HepG2 (cell line): ENCODE measurements around the gene NAV2. TPM values are rescaled to one million over a fixed set of nuclear protein-coding genes. Genes with fewer than 3 reads are reported as not detected.

ENCODE experiments used
- ATAC-seq: fragments of 200-7000 bp; cut with Tn5 transposase; 3 replicates; pipeline ENCODE4 v1.9.1; 2020; ENCODE audit warnings: mild to moderate bottlenecking, moderate library complexity
- BruUV-seq: library from RNA; stranded (reverse); fragments of 400-500 nt; replicated peaks from 2 replicates; lab custom pipeline; 2021; lab: Mats Ljungman, UMichigan
- CTCF ChIA-PET: fragments of 300-600 bp; formaldehyde crosslinking; extraction: SDS; loops from one replicate; lab custom pipeline; 2021; ENCODE audit warnings: low total read pairs, inconsistent platforms, low intra/inter-chr PET ratio; lab: Yijun Ruan, JAX
- POLR2A ChIA-PET: fragments of 350-600 bp; sonication (Branson Sonifier 250); formaldehyde crosslinking; loops from one replicate; lab custom pipeline; 2020; ENCODE audit warnings: antibody characterized with exemption, inconsistent platforms; lab: Yijun Ruan, JAX
- DNase-seq: peaks from one replicate; pipeline ENCODE4 v3.0.0-alpha.2; 2015; ENCODE audit warnings: low spot score
- FAIRE-seq: peaks from 3 replicates; lab custom pipeline; 2011; peaks lifted over from hg19 to GRCh38; lab: Jason Lieb, UNC
- H2AFZ ChIP-seq: one replicate; pipeline ENCODE4 v1.6.1; 2011; ENCODE audit warnings: low read length, inconsistent platforms
- H3K27ac ChIP-seq: fragments of 300-600 bp; 3 replicates; pipeline ENCODE4 v1.8.0; 2011; ENCODE audit warnings: mixed run types, mild to moderate bottlenecking, mixed read lengths, low read length, inconsistent platforms; ENCODE audit not compliant: insufficient read depth; ENCODE audit errors: extremely low read length
- H3K27me3 ChIP-seq, 2 experiments: fragments of 200-600 bp in 1 of 2; 2 replicates in 1 of 2; 3 replicates in 1 of 2; pipeline versions ENCODE4 v1.6.0 to v1.8.0; 2011; ENCODE audit warnings: low read length in 2 of 2, mild to moderate bottlenecking in 2 of 2, moderate library complexity in 2 of 2, inconsistent platforms in 1 of 2; ENCODE audit not compliant: insufficient read depth in 2 of 2, control insufficient read depth in 1 of 2
- H3K36me3 ChIP-seq, 2 experiments: fragments of 200-600 bp in 1 of 2; replicated peaks in 1 of 2; 2 replicates in 1 of 2; 3 replicates in 1 of 2; pipeline versions ENCODE4 v1.5.1 to v1.8.0; 2011; ENCODE audit warnings: low read length in 2 of 2, inconsistent platforms in 1 of 2; ENCODE audit not compliant: insufficient read depth in 2 of 2, control insufficient read depth in 1 of 2
- H3K4me1 ChIP-seq: 2 replicates; pipeline ENCODE4 v1.5.1; 2012; ENCODE audit warnings: low read length, inconsistent platforms; ENCODE audit not compliant: insufficient read depth
- H3K4me2 ChIP-seq: 2 replicates; pipeline ENCODE4 v1.6.0; 2011; ENCODE audit warnings: low read depth, low read length, inconsistent platforms
- H3K4me3 ChIP-seq, 3 experiments: fragments of 200-600 bp in 1 of 3; sonication (generic), shearing (Covaris generic) in 1 of 3; replicated peaks in 1 of 3; 2 replicates each; pipeline ENCODE4 v1.5.1; 2011 to 2016; ENCODE audit warnings: low read length in 3 of 3, inconsistent platforms in 2 of 3, low read depth in 2 of 3, mild to moderate bottlenecking in 2 of 3, control low read depth in 1 of 3, mixed read lengths in 1 of 3; ENCODE audit not compliant: insufficient read depth in 1 of 3
- H3K79me2 ChIP-seq: one replicate; pipeline ENCODE4 v1.6.1; 2011; ENCODE audit warnings: low read length, inconsistent platforms; ENCODE audit not compliant: insufficient read depth
- H3K9ac ChIP-seq: 2 replicates; pipeline ENCODE4 v1.6.0; 2011; ENCODE audit warnings: mild to moderate bottlenecking, low read depth, low read length, inconsistent platforms; ENCODE audit not compliant: insufficient read depth
- H3K9me3 ChIP-seq: 2 replicates; pipeline ENCODE4 v1.5.1; 2012; ENCODE audit warnings: mild to moderate bottlenecking, low read length
- H4K20me1 ChIP-seq: 2 replicates; pipeline ENCODE4 v1.6.0; 2011; ENCODE audit warnings: inconsistent platforms, mild to moderate bottlenecking, low read length, moderate library complexity; ENCODE audit not compliant: insufficient read depth
- ATF4 ChIP-seq, 2 experiments: fragments of 450-650 bp in 1 of 2; sonication (generic) in 1 of 2; formaldehyde crosslinking; IDR thresholded peaks; 2 replicates each; pipeline versions ENCODE4 v1.5.0 to v1.8.0; 2020 to 2022; ENCODE audit warnings: mild to moderate bottlenecking in 1 of 2, missing genetic modification reagents in 1 of 2
- CSRNP1 ChIP-seq: sonication (generic); formaldehyde crosslinking; IDR thresholded peaks from 2 replicates; pipeline ENCODE4 v1.8.1; 2023; ENCODE audit warnings: mild to moderate bottlenecking, missing genetic modification reagents
- E2F1 ChIP-seq: sonication (generic); formaldehyde crosslinking; IDR thresholded peaks from 2 replicates; pipeline ENCODE4 v1.5.0; 2020; ENCODE audit warnings: missing genetic modification reagents
- HNF4G ChIP-seq, 2 experiments: sonication (generic) in 1 of 2; formaldehyde crosslinking in 1 of 2; IDR thresholded peaks; 2 replicates each; pipeline versions ENCODE4 v1.4.0 to v1.6.1; 2011 to 2020; ENCODE audit warnings: borderline replicate concordance in 2 of 2, low read depth in 2 of 2, mild to moderate bottlenecking in 2 of 2, low read length in 1 of 2, missing genetic modification reagents in 1 of 2, moderate library complexity in 1 of 2
- KDM3A ChIP-seq: IDR thresholded peaks from 2 replicates; pipeline ENCODE4 v1.6.1; 2018; ENCODE audit warnings: low read depth, missing compliant biosample characterization
- KDM5B ChIP-seq: sonication (generic); formaldehyde crosslinking; IDR thresholded peaks from 2 replicates; pipeline ENCODE4 v1.4.0; 2020; ENCODE audit warnings: missing genetic modification reagents, mild to moderate bottlenecking, borderline replicate concordance
- RFXANK ChIP-seq: IDR thresholded peaks from 2 replicates; pipeline ENCODE4 v1.6.1; 2016
- SOX5 ChIP-seq: IDR thresholded peaks from 2 replicates; pipeline ENCODE4 v1.6.1; 2016; ENCODE audit warnings: borderline replicate concordance
- THRA ChIP-seq: sonication (generic); formaldehyde crosslinking; IDR thresholded peaks from 2 replicates; pipeline ENCODE4 v1.4.0; 2020; ENCODE audit warnings: missing genetic modification reagents, borderline replicate concordance
- TMF1 ChIP-seq: sonication (generic); formaldehyde crosslinking; IDR thresholded peaks from 2 replicates; pipeline ENCODE4 v1.8.1; 2022; ENCODE audit warnings: low read depth, missing genetic modification reagents
- ZBTB21 ChIP-seq: sonication (generic); formaldehyde crosslinking; IDR thresholded peaks from 2 replicates; pipeline ENCODE4 v1.4.0; 2020; ENCODE audit warnings: missing genetic modification reagents
- ZBTB26 ChIP-seq: IDR thresholded peaks from 2 replicates; pipeline ENCODE4 v1.6.1; 2016; ENCODE audit warnings: missing compliant biosample characterization, missing genetic modification reagents, borderline replicate concordance
- ZNF235 ChIP-seq: sonication (generic); formaldehyde crosslinking; IDR thresholded peaks from 2 replicates; pipeline ENCODE4 v1.8.1; 2023; ENCODE audit warnings: mild to moderate bottlenecking, missing genetic modification reagents, borderline replicate concordance
- ZNF33B ChIP-seq: sonication (generic); formaldehyde crosslinking; IDR thresholded peaks from 2 replicates; pipeline ENCODE4 v1.5.1; 2020; ENCODE audit warnings: mild to moderate bottlenecking, missing genetic modification reagents
- ZNF572 ChIP-seq: sonication (generic); formaldehyde crosslinking; IDR thresholded peaks from 2 replicates; pipeline ENCODE4 v1.5.1; 2020; ENCODE audit warnings: mild to moderate bottlenecking, missing genetic modification reagents
- WGBS: methylation state at CpG from one replicate; pipeline ENCODE4 v1.1.6; 2017; ENCODE audit warnings: low lambda C conversion rate; 5-methylcytosine and 5-hydroxymethylcytosine counted together
- in situ Hi-C: cut with HindIII; loops from 2 replicates; pipeline ENCODE4 v1.10.0; 2017; ENCODE audit warnings: low pct_unique_long_range_greater_than_20kb; ENCODE audit not compliant: extremely low pct_ligation_motif_present
- intact Hi-C: fragments of 100-400 bp; cut with micrococcal nuclease; formaldehyde crosslinking; loops from one replicate; pipeline ENCODE4 v1.10.0; 2022; ENCODE audit not compliant: unreplicated experiment
- polyA plus RNA-seq, 8 experiments: library from polyadenylated mRNA; depleted of rRNA in 3 of 8; stranded (reverse) in 7 of 8; unstranded in 1 of 8; fragments of >200 nt; fragmentation: Illumina TruSeq in 4 of 8; extraction: Trizol in 4 of 8; gene quantifications; 2 replicates each; pipeline versions ENCODE4 v1.2.1 to v1.2.3, GENCODE V29; 2011 to 2016; ENCODE audit warnings: low read depth in 4 of 8, missing spikeins in 1 of 8, mixed read lengths in 1 of 8; ENCODE audit not compliant: insufficient read depth in 1 of 8
- total RNA-seq, 5 experiments: library from RNA; depleted of rRNA; stranded (reverse); fragments of >200 nt; fragmentation: Illumina TruSeq; extraction: Trizol; gene quantifications; 2 replicates each; pipeline ENCODE4 v1.2.3, GENCODE V29; 2016; ENCODE audit warnings: low read depth in 1 of 5

NAV2 gene
- total and polyA plus RNA-seq, 2 of the 13 experiments (the other 11 are each of a cell fraction or from before 2014, with no cell fraction given): 9.3 to 34.6 TPM

- H3K4me2 ChIP-seq: no peak overlapping the region
- FAIRE-seq (no peak), DNase-seq (no peak), ATAC-seq (no peak)
- in situ Hi-C loops (no loop called here), intact Hi-C loops (no loop called here)
- H3K4me1 ChIP-seq: peaks cover 27% of the 10 kb centered on the region
- no peaks in the 10 kb centered on the region for H4K20me1 ChIP-seq
- no peaks in the 10 kb centered on the region for H3K9me3 ChIP-seq
- no peak overlapping the region for H3K4me3 ChIP-seq
- ChIA-PET POLR2A (no interaction called here), CTCF (no interaction called here)
- WGBS: 80% methylated on average over 3 of the region's 7 CpGs
- H3K27me3 ChIP-seq: no peaks in the 10 kb centered on the region
- H3K9ac ChIP-seq: no peak overlapping the region
- H2AFZ ChIP-seq: no peak overlapping the region
- TF ChIP-seq SOX5 (CRISPR knock-in tag) (no peak), ZNF235 (no peak), CSRNP1 (no peak), ZBTB26 (no peak), HNF4G (IDR thresholded peaks at IDR 0.05; ENCODE audit: borderline replicate concordance, low read depth, low read length) (no peak), HNF4G (CRISPR knock-in tag; IDR thresholded peaks at IDR 0.05; ENCODE audit: borderline replicate concordance, low read depth) (no peak), KDM5B (CRISPR knock-in tag) (no peak), RFXANK (CRISPR knock-in tag) (no peak), ZBTB21 (CRISPR knock-in tag) (no peak), ZNF572 (CRISPR knock-in tag) (no peak), THRA (no peak), TMF1 (no peak), ZNF33B (CRISPR knock-in tag) (no peak), ATF4 (CRISPR knock-in tag; IDR thresholded peaks at IDR 0.05) (no peak), KDM3A (CRISPR knock-in tag) (no peak), E2F1 (CRISPR knock-in tag) (no peak)
- no peaks in the 10 kb centered on the region for H3K79me2 ChIP-seq
- no TSS peak for BruUV-seq
- H3K27ac ChIP-seq: no peak overlapping the region
- no peaks in the 10 kb centered on the region for H3K36me3 ChIP-seq
These were observed 219.2 kb downstream of the NAV2 start for GRCh38 chr11:19931771-19932369.
